ENCODE data around the gene FAM20A. TPM values are rescaled to one million over a fixed set of nuclear protein-coding genes. Genes with fewer than 3 reads are reported as not detected.

The FAM20A gene
- 0.72 and 0.94 TPM in 2 replicates for total RNA-seq (2014; rRNA removed; shearing (Covaris generic))

GRCh38 chr17:68600931-68601564 is at the start of gene FAM20A:
Gene FAM20A (minus strand): TSS chr17:68601367. CDS start chr17:68600666, 701 bp downstream.

GRCh38 chr17:68512247-68512959 is 88.8 kb downstream of the FAM20A start, which contains the start of gene PRKAR1A:
Gene PRKAR1A (plus strand): TSS chr17:68512430. CDS start chr17:68515400, 2,970 bp downstream.

Other genes with a start within 250 kb of the FAM20A start
- gene WIPI1, start 143.9 kb downstream of the FAM20A start, total RNA-seq (2014; rRNA removed; shearing (Covaris generic)), result 30.0 and 37.3 TPM in 2 replicates
- gene PRKAR1A, start 88.9 kb downstream of the FAM20A start, total RNA-seq (2014; rRNA removed; shearing (Covaris generic)), result 326 and 383 TPM in 2 replicates